ENCODE results near the gene RABGAP1L.

Gene RABGAP1L

DNA sequence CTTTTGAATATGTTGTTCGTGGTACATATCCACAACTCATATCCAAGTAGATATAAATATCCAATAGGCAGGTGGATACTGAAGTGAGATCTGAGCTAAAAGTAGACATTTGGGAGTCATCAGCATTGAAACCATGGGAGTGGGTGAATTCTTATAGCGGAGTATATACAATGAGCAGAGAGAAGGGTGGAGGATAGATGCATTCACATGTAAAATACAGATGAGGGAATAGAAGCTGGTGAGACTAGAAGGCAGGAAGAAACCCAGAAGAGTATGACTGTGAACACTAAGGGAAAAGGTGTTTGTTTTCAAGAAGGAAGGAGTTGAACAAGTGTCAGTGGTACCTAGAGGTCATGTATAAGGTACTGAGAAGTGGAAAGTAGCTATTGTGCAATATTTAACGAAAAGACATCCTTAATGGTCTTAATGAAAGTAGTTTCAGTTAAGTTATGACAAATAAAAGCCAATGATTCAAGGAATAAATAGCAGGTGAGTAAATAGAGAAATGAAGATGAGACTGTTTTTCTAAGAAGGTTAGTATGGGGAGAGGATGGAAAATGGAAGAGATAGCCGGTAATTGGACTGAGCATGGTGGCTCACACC, 658.8 kb downstream of the RABGAP1L start:
- H3K4me3 ChIP-seq (ENCODE audit: low read length): no peak overlapping the region
- no peak for DNase-seq (ENCODE audit: low read depth)
- TF ChIP-seq, protein P1, sequence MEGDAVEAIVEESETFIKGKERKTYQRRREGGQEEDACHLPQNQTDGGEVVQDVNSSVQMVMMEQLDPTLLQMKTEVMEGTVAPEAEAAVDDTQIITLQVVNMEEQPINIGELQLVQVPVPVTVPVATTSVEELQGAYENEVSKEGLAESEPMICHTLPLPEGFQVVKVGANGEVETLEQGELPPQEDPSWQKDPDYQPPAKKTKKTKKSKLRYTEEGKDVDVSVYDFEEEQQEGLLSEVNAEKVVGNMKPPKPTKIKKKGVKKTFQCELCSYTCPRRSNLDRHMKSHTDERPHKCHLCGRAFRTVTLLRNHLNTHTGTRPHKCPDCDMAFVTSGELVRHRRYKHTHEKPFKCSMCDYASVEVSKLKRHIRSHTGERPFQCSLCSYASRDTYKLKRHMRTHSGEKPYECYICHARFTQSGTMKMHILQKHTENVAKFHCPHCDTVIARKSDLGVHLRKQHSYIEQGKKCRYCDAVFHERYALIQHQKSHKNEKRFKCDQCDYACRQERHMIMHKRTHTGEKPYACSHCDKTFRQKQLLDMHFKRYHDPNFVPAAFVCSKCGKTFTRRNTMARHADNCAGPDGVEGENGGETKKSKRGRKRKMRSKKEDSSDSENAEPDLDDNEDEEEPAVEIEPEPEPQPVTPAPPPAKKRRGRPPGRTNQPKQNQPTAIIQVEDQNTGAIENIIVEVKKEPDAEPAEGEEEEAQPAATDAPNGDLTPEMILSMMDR (IDR thresholded peaks at IDR 0.05; ENCODE audit: insufficient read depth, low read depth, low read length, missing control alignments): no peak

DNA sequence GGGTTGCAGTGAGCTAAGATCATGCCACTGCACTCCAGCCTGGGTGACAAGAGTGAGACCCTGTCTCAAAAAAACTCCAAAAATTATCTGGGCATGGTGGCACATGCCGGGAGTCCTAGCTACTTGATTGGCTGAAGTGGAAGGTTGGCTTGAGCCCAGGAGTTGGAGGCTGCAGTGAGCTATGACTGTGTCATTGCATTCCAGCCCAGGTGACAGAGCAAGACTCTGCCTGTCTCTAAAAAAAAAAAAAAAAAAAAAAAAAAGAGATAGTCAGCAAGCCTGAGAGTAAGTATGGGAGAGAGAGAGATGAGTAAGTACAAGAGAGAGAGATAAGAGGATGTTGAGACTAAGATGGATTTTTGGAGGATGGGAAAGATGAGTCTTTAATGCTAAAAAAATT, 659.6 kb downstream of the RABGAP1L start:
- no peak overlapping the region for H3K4me3 ChIP-seq (ENCODE audit: low read length)
- TF ChIP-seq, protein P1 (IDR thresholded peaks at IDR 0.05; ENCODE audit: insufficient read depth, low read depth, low read length, missing control alignments): no peak
- DNase-seq (ENCODE audit: low read depth): peak; percentile 93

DNA sequence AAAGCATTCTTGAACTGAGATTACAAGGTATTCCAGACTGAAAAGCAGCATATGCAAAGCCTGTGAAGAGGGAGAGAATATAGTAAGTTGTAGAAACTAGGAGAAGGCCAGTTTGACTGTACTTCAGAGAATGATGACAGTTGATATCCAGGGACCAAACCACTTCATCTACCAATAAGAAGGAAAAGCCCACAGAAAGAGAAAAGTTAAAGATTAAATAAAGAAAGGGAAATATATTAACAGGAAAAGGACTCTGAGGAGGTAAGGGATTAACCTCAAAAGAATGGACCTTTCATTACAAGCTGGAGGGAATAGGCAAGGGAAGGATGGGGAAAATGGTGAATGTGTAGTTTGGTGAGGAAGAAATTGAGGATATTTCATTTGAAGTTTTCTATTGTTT, 660.3 kb downstream of the RABGAP1L start:
- no peak for DNase-seq (ENCODE audit: low read depth)
- TF ChIP-seq, protein P1 (IDR thresholded peaks at IDR 0.05; ENCODE audit: insufficient read depth, low read depth, low read length, missing control alignments): no peak
- H3K4me3 ChIP-seq (ENCODE audit: low read length): no peak overlapping the region

DNA sequence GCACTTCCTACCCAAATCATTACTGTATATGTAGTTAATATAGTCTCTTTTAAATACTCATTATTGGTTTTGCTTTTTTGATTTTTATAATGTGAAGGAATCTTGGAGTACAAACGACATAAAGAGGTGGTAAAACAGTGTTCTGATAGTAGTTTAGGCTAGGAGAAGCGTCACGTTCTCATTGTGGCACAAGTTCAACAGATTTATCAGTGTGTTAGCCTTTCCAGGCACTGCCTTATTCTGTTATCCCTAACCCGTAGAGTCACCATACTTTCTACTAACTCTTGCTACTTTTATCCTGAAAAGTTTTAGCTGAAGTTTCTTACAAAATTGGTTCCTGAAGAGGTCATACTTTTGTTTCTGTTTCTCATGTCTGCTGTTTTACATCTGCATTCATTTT, 665.8 kb downstream of the RABGAP1L start:
- TF ChIP-seq, protein P1 (IDR thresholded peaks at IDR 0.05; ENCODE audit: insufficient read depth, low read depth, low read length, missing control alignments): no peak
- DNase-seq (ENCODE audit: low read depth): no peak
- H3K4me3 ChIP-seq (ENCODE audit: low read length): no peak overlapping the region

DNA sequence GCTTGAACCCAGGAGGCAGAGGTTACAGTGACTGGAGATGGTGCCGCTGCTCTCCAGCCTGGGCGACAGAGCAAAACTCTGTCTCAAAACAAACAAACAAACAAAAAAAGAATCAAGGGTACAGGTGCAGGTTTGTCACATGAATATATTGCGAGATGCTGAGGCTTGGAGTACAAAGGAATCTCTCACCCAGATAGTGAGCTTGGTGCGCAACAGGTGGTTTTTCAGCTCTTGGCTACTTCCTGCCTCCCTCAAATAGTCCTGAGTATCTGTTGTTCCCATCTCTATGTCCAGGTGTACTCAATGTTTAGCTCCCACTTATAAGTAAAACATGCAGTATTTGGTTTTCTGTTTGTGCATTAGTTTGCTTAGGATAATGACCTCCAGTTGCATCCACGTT, 666.5 kb downstream of the RABGAP1L start:
- H3K4me3 ChIP-seq (ENCODE audit: low read length): no peak overlapping the region
- DNase-seq (ENCODE audit: low read depth): no peak
- TF ChIP-seq, protein P1 (IDR thresholded peaks at IDR 0.05; ENCODE audit: insufficient read depth, low read depth, low read length, missing control alignments): no peak

DNA sequence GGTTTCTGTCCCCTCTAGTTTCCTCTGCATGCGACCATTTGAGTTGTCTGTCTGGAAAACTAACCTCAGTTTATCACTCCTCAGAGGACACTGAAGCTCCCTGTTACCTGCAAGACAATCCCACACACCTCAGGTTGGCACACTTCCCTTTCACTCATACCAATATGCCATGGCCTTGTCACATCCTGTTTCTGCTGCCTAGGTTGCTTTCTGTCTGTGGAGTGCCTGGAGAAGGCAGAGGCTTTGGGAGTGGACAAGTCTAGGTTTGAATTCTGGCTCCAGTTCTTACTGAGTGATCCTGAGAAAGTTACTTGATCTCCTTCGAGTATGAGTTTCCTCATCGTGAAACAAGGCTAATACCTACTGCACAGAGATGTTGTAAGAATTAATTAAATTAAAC, 668.9 kb downstream of the RABGAP1L start:
- H3K4me3 ChIP-seq (ENCODE audit: low read length): no peak overlapping the region
- DNase-seq (ENCODE audit: low read depth): peak; percentile 44
- TF ChIP-seq, protein P1 (IDR thresholded peaks at IDR 0.05; ENCODE audit: insufficient read depth, low read depth, low read length, missing control alignments): no peak

DNA sequence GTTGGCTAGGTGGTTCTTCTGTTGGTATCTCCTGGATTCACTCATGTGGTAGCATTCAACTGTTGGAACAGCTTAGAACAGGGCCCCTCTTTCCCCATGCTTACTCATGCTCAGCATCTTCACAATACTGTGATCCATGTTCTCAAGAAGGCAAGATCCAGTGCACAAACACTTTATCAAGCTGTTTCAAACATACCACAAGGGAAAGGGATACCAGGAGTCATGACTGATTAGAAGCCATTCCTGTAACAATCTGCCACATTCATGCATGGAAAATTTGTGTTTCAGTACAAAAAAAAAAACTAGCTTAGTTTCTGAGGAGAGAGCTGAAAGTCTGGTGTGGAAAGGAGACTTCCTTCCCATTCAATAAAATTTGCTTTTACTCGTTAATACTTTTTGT, 670.7 kb downstream of the RABGAP1L start:
- TF ChIP-seq, protein P1 (IDR thresholded peaks at IDR 0.05; ENCODE audit: insufficient read depth, low read depth, low read length, missing control alignments): no peak
- DNase-seq (ENCODE audit: low read depth): no peak
- H3K4me3 ChIP-seq (ENCODE audit: low read length): no peak overlapping the region
